ENCODE measurements around the gene C20orf204. TPM values are rescaled to one million over a fixed set of nuclear protein-coding genes. Genes with fewer than 3 reads are reported as not detected.

C20orf204 gene
- total and polyA plus RNA-seq, 2 of the 8 experiments (the other 6 are each of a cell fraction or from before 2014, with no cell fraction given) = 0.39 to 0.52 TPM

- no peak for TF ChIP-seq SIX5 (IDR thresholded peaks at IDR 0.05; ENCODE audit: low read depth, low read length)
- peak; percentile 4 for TF ChIP-seq KDM4A (IDR thresholded peaks at IDR 0.05; ENCODE audit: low read depth, low read length, severe bottlenecking)
- 0 out of 2 replicates have a peak, but pooled peaks have one; percentile 5 for TF ChIP-seq YY1 (IDR thresholded peaks at IDR 0.05; ENCODE audit: low read depth, low read length)
- Histone ChIP-seq H4K20me1 (replicated peaks in 1 of 2; ENCODE audit: control insufficient read depth in 1 of 2, insufficient read depth in 2 of 2, low read length in 2 of 2) (peaks cover 2 to 6% of the 10 kb centered on the region in 2 experiments), H3K23me2 (ENCODE audit: low read depth, low read length) (peaks cover 2% of the 10 kb centered on the region; the same call in 1 of the 2 replicates), H3K36me3 (ENCODE audit: control insufficient read depth in 2 of 4, insufficient read depth in 4 of 4, low read length in 3 of 4) (no peaks in the 10 kb centered on the region), H3K4me1 (replicated peaks in 1 of 4; ENCODE audit: control insufficient read depth in 3 of 4, insufficient read depth in 4 of 4, low read length in 3 of 4) (peaks cover 3 to 15% (median 7%) of the 10 kb centered on the region in 4 experiments), H4K5ac (ENCODE audit: insufficient read length, low read depth, low read length) (no peak overlapping the region), H3K4me2 (ENCODE audit: insufficient read depth in 1 of 2, low read depth in 2 of 2, low read length in 2 of 2) (peak overlapping the region; percentile 60 to 83), H4K91ac (replicated peaks; ENCODE audit: insufficient read length, low read length) (no peak overlapping the region), H3K4ac (replicated peaks; ENCODE audit: insufficient read length, low read depth, low read length) (no peak overlapping the region), H3K9me3 (ENCODE audit: insufficient read depth in 2 of 2, low read depth in 1 of 2, low read length in 1 of 2) (no peaks in the 10 kb centered on the region), H3K27ac (ENCODE audit: low read depth, low read length) (no peak overlapping the region), H3K27me3 (replicated peaks in 1 of 4; ENCODE audit: control insufficient read depth in 3 of 4, extremely low read depth in 1 of 4, insufficient read depth in 3 of 4, low read length in 3 of 4) (no peaks in the 10 kb centered on the region; a peak in 2 of 7 replicates), H2BK15ac (ENCODE audit: low read length) (no peak overlapping the region), H2AFZ (ENCODE audit: low read length) (no peak overlapping the region), H3K9ac (replicated peaks in 1 of 4; ENCODE audit: extremely low read depth in 1 of 4, low read depth in 3 of 4, low read length in 3 of 4) (peak overlapping the region in 3 of 4 experiments; percentile 34 to 64 (median 44); a peak in 4 of 7 replicates), H3K79me2 (ENCODE audit: control insufficient read depth in 1 of 2, insufficient read depth in 2 of 2, low read length in 2 of 2) (no peaks in the 10 kb centered on the region), H3K4me3 (ENCODE audit: extremely low read depth in 1 of 4, insufficient read depth in 2 of 4, low read depth in 3 of 4, low read length in 4 of 4) (peak overlapping the region; percentile 66 to 81 (median 72)), H2BK20ac (ENCODE audit: low read length) (no peak overlapping the region), H2BK120ac (replicated peaks; ENCODE audit: low read depth, low read length) (no peak overlapping the region), H3K18ac (ENCODE audit: extremely low read depth, low read length) (peak overlapping the region; percentile 13; the same call in 1 of the 2 replicates), H2AK5ac (ENCODE audit: low read depth, low read length) (no peak overlapping the region), H3K79me1 (ENCODE audit: low read depth, low read length) (no peaks in the 10 kb centered on the region), H2BK5ac (ENCODE audit: low read depth, low read length) (no peak overlapping the region), H3K56ac (replicated peaks; ENCODE audit: insufficient read length, low read depth, low read length) (no peak overlapping the region), H4K8ac (ENCODE audit: extremely low read depth, insufficient read depth, low read length) (no peak overlapping the region), H3K23ac (ENCODE audit: insufficient read length) (no peak overlapping the region), H3K14ac (ENCODE audit: insufficient read length) (no peak overlapping the region), H2BK12ac (ENCODE audit: low read depth, low read length) (no peak overlapping the region)
- FAIRE-seq = no peak
- no peak for DNase-seq (ENCODE audit: low read depth in 1 of 2, low spot score in 2 of 2)
- POLR2A ChIA-PET (ENCODE audit: partially characterized antibody) = interaction anchor here (0.9 to 4.5 kb wide), 9 partner anchors 8 to 70 kb away, joined by 3 to 27 read pairs (median 5); partner anchors contain the start of genes C20orf204, LKAAEAR1, OPRL1 and RGS19
- WGBS, 2 experiments (ENCODE audit: extremely low coverage in 1 of 2, insufficient coverage in 1 of 2, insufficient read length in 1 of 2, insufficient replicate concordance in 2 of 2, low coverage in 1 of 2, low lambda C conversion rate in 2 of 2, missing lambda C conversion rate in 1 of 2) = 8% methylated on average over 48 of the region's 51 CpGs; no CpG with 5 or more reads in 1 of the 2 experiments
- CTCF ChIA-PET (ENCODE audit: partially characterized antibody) = interaction anchor here (0.8 to 15.0 kb wide), 9 partner anchors 8 to 83 kb away, joined by 3 to 139 read pairs (median 5); partner anchors contain the start of genes LKAAEAR1, OPRL1, PRPF6 and RGS19
Measured at GRCh38 chr20:64063389-64064144, 27.6 kb downstream of the C20orf204 start.
